T-helper 1 cell (primary cell): ENCODE measurements around the gene XRRA1.
"Not testable (repeated sequence)": the region's sequence is repeated elsewhere in the genome, so short reads cannot be mapped to it uniquely, and the experiment has no call there.

Experiments
- DNase-seq, 5 donors: peaks; one replicate each; pipeline ENCODE4 v3.0.0-alpha.2; 2012 to 2020
- total RNA-seq, 4 donors: gene quantifications; one replicate each; lab custom pipeline; 2026; lab: John Stamatoyannopoulos, UW

The XRRA1 gene
- 15.4 to 31.3 (median 20.6) reads per million in 4 donors for total RNA-seq

- DNase-seq: peak; percentile 95 to 98 (median 98)
These were observed at the start of gene XRRA1, which contains the start of gene SPCS2 for GRCh38 chr11:74948898-74949752. Gene XRRA1 (minus strand): TSS chr11:74949091. CDS start chr11:74940878, 8,213 bp downstream. Gene SPCS2 (plus strand): TSS chr11:74949266. CDS start chr11:74949286, 20 bp downstream.

- DNase-seq: no peak
These were observed 44.0 kb upstream of the XRRA1 start for GRCh38 chr11:74992852-74993251.

GRCh38 chr11:74990941-74991340 lies 42.0 kb upstream of the XRRA1 start:
- DNase-seq: no peak

- DNase-seq: not testable (repeated sequence)
These were observed 41.3 kb upstream of the XRRA1 start for GRCh38 chr11:74990150-74990549.

- DNase-seq: peak in 1 of 5 donors; percentile 1
These were observed 40.4 kb upstream of the XRRA1 start for GRCh38 chr11:74989260-74989638.

GRCh38 chr11:74988541-74989259 lies 39.8 kb upstream of the XRRA1 start, which contains the start of gene NEU3:
Gene NEU3 (plus strand): TSS chr11:74988933. CDS start chr11:74989061, 128 bp downstream.
- peak; percentile 62 to 91 (median 78) for DNase-seq

GRCh38 chr11:74984730-74985129 lies 35.8 kb upstream of the XRRA1 start:
- no peak for DNase-seq

GRCh38 chr11:74984070-74984469 lies 35.2 kb upstream of the XRRA1 start:
- DNase-seq: no peak

GRCh38 chr11:74981888-74982287 lies 33.0 kb upstream of the XRRA1 start:
- DNase-seq: no peak

GRCh38 chr11:74980634-74981033 lies 31.7 kb upstream of the XRRA1 start:
- no peak for DNase-seq

- DNase-seq: no peak
These were observed 29.1 kb upstream of the XRRA1 start for GRCh38 chr11:74978041-74978440.

- DNase-seq: no peak
These were observed 22.5 kb upstream of the XRRA1 start for GRCh38 chr11:74971424-74971823.

- no peak for DNase-seq
These were observed 22.0 kb upstream of the XRRA1 start for GRCh38 chr11:74970852-74971395.

GRCh38 chr11:74966651-74967050 lies 17.8 kb upstream of the XRRA1 start:
- no peak for DNase-seq

GRCh38 chr11:74960128-74960527 lies 11.2 kb upstream of the XRRA1 start:
- DNase-seq: not testable (repeated sequence)

GRCh38 chr11:74957937-74958629 lies 9.2 kb upstream of the XRRA1 start:
- no peak for DNase-seq

GRCh38 chr11:74956397-74957015 lies 7.6 kb upstream of the XRRA1 start:
- no peak for DNase-seq

GRCh38 chr11:74954199-74954598 lies 5.3 kb upstream of the XRRA1 start:
- DNase-seq: no peak

GRCh38 chr11:74953451-74953850 lies 4.6 kb upstream of the XRRA1 start:
- DNase-seq: no peak

- no peak for DNase-seq
These were observed 3.9 kb upstream of the XRRA1 start for GRCh38 chr11:74952752-74953151.

GRCh38 chr11:74951226-74951625 lies 2.3 kb upstream of the XRRA1 start:
- no peak for DNase-seq

GRCh38 chr11:74950374-74950969 lies 1.6 kb upstream of the XRRA1 start:
- no peak for DNase-seq
